Measurements from ENCODE around the gene NLRP14.

GRCh38 chr11:7046474-7047175 is 26.3 kb downstream of the NLRP14 start:
- TF ChIP-seq CTCF (IDR thresholded peaks at IDR 0.05) (no peak), POLR2A (IDR thresholded peaks at IDR 0.05) (no peak)

Measured in body of pancreas (tissue), 4 donors.